Endodermal cell (in vitro differentiated cells): ENCODE data around the gene LEFTY1. TPM values are rescaled to one million over a fixed set of nuclear protein-coding genes. Genes with fewer than 3 reads are reported as not detected.

Experiments used
- microRNA-seq: library from miRNA; unstranded; fragments of <30 nt; microRNA quantifications from one replicate; pipeline ENCODE4 v1.2.0, GENCODE V29; 2020; ENCODE audit warnings: borderline microRNAs expressed
- total RNA-seq, 2 donors: library from RNA; stranded (reverse); fragmentation: NEBNext Ultra II Directional in 1 of 2; extraction: Animal tissue kit (Norgen Biotek cat#: 25700) in 1 of 2; gene quantifications; 2 replicates in 1 of 2; 3 replicates in 1 of 2; pipeline ENCODE4 v1.2.1, GENCODE V29; 2021

Gene LEFTY1
- total RNA-seq, 2 donors from 2014 or later: 76.0 to 660 TPM

Small RNA genes lying within 50 kb of the gene (microRNA-seq; reads per million reads assigned to microRNA genes)
- 0.44 reads per million for gene MIR6741

Other genes starting within 250 kb of the LEFTY1 start
- gene ENAH, start 236.0 kb downstream of the LEFTY1 start, total RNA-seq: 100 to 1,000 TPM; 263 to 267 TPM
- 100 to 1,000 TPM; 286 to 319 TPM for gene SRP9, start 111.3 kb downstream of the LEFTY1 start, total RNA-seq
- gene EPHX1, start 79.0 kb downstream of the LEFTY1 start, total RNA-seq: 10 to 100 TPM; 49.2 to 84.1 TPM
- gene TMEM63A, start 6.8 kb downstream of the LEFTY1 start, total RNA-seq: 100 to 1,000 TPM; 194 to 232 TPM
- gene PYCR2, start 35.1 kb upstream of the LEFTY1 start, total RNA-seq: 100 to 1,000 TPM in 1 of 2 donors, 10 to 100 TPM in 1; 94.5 to 101 TPM
- gene LEFTY2, start 52.1 kb upstream of the LEFTY1 start, total RNA-seq: 100 to 1,000 TPM; 272 to 938 TPM
- 10 to 100 TPM; 19.0 to 21.6 TPM for gene SDE2, start 110.2 kb upstream of the LEFTY1 start, total RNA-seq
- 100 to 1,000 TPM; 733 to 829 TPM for gene H3-3A, start 173.6 kb upstream of the LEFTY1 start, total RNA-seq